ENCODE data around the gene TBCCD1. TPM values are rescaled to one million over a fixed set of nuclear protein-coding genes. Genes with fewer than 3 reads are reported as not detected.

TBCCD1 gene
- total and polyA plus RNA-seq, 2 experiments from 2014 or later: 13.1 to 14.9 TPM

DNA sequence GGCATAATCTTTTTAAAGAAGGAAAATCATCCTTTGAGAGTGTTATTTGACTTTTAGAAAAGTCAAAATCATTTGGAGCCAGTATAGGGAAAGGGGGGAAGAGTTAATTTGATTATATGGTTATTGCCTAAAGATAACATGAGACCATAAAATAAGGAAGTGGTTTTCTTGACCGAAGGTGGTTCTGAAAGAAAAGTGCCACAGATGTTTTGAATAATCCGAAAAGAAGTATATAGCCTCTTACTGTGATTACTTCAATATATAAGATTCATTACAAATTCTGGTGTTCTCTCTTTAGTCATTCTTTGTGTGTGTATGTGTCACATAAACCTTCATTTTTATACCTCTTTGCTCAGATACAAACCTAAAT, 4.5 kb upstream of the TBCCD1 start:
- peak overlapping the region; percentile 50 for H3K4me3 ChIP-seq
- no peak overlapping the region for H3K27ac ChIP-seq

DNA sequence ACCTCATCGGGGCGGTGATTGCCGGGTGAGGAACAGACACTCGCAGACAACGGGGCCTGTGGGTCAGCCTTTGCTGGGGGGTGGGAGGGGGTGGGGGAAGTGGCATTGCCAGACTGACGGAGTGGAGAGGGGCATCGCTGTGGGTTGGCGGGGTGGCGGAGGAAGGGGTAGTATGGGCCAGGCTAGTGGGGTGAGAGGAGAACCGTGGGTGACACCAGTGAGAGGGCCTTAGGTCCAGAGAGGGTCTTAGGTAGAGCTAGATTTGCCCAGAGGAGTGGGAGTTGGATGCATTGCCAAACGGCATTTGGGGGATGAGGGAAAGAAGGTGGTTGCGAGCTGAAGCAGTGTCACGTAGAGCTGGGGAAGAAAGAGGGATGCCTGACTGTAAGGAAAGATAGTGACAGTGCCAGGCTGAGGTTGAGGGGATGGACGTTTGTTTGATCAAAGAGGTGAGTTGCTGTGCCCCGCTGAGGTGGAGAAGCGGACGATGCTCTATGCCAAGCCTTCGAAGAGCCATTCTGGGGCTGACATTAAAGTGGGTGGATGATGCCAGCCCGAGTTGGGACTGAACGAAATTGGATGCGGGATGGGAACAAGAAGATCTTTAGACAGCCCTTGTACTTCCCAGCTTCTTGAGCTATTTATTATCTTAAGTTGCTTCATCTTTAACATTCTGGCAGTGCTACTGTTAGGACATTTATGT, 4.0 kb upstream of the TBCCD1 start:
- 16% methylated on average over 20 of the region's 21 CpGs for WGBS (ENCODE audit: low lambda C conversion rate, missing lambda C conversion rate)
- peak overlapping the region; percentile 27 for H2AFZ ChIP-seq
- peak overlapping the region; percentile 50 for H3K4me3 ChIP-seq
- peaks cover 30% of the 10 kb centered on the region for H3K79me2 ChIP-seq
- no peaks in the 10 kb centered on the region for H3K9me2 ChIP-seq (replicated peaks; ENCODE audit: insufficient read depth)
- peak overlapping the region; percentile 84 for H3K4me2 ChIP-seq
- H4K20me1 ChIP-seq (ENCODE audit: insufficient read depth, poor library complexity, severe bottlenecking): no peaks in the 10 kb centered on the region
- peaks cover 13% of the 10 kb centered on the region for H3K4me1 ChIP-seq (ENCODE audit: insufficient read depth)
- H3K27ac ChIP-seq: peak overlapping the region; percentile 79
- DNase-seq (ENCODE audit: low spot score): peak; percentile 9
- H3K9me3 ChIP-seq (ENCODE audit: low read depth): no peaks in the 10 kb centered on the region
- H3K36me3 ChIP-seq (replicated peaks; ENCODE audit: insufficient read depth, low read depth): no peaks in the 10 kb centered on the region
- TF ChIP-seq EZH2 (IDR thresholded peaks at IDR 0.05; ENCODE audit: borderline replicate concordance) (no peak), EZH2phosphoT487 (IDR thresholded peaks at IDR 0.05; ENCODE audit: low read depth, severe bottlenecking, unreplicated experiment) (no peak)
- TF ChIP-seq, protein P1, sequence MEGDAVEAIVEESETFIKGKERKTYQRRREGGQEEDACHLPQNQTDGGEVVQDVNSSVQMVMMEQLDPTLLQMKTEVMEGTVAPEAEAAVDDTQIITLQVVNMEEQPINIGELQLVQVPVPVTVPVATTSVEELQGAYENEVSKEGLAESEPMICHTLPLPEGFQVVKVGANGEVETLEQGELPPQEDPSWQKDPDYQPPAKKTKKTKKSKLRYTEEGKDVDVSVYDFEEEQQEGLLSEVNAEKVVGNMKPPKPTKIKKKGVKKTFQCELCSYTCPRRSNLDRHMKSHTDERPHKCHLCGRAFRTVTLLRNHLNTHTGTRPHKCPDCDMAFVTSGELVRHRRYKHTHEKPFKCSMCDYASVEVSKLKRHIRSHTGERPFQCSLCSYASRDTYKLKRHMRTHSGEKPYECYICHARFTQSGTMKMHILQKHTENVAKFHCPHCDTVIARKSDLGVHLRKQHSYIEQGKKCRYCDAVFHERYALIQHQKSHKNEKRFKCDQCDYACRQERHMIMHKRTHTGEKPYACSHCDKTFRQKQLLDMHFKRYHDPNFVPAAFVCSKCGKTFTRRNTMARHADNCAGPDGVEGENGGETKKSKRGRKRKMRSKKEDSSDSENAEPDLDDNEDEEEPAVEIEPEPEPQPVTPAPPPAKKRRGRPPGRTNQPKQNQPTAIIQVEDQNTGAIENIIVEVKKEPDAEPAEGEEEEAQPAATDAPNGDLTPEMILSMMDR (IDR thresholded peaks at IDR 0.05; ENCODE audit: poor library complexity): no peak
- H3K27me3 ChIP-seq: no peaks in the 10 kb centered on the region

More for the DNA sequence above, 4.5 kb upstream of the TBCCD1 start:
- Histone ChIP-seq H4K20me1 (ENCODE audit: insufficient read depth, poor library complexity, severe bottlenecking) (no peaks in the 10 kb centered on the region), H3K9me2 (replicated peaks; ENCODE audit: insufficient read depth) (no peaks in the 10 kb centered on the region), H2AFZ (no peak overlapping the region), H3K27me3 (no peaks in the 10 kb centered on the region), H3K9me3 (ENCODE audit: low read depth) (no peaks in the 10 kb centered on the region), H3K4me1 (ENCODE audit: insufficient read depth) (peaks cover 13% of the 10 kb centered on the region), H3K4me2 (peak overlapping the region; percentile 84), H3K36me3 (replicated peaks; ENCODE audit: insufficient read depth, low read depth) (no peaks in the 10 kb centered on the region), H3K79me2 (peaks cover 28% of the 10 kb centered on the region)
- no peak for TF ChIP-seq EZH2phosphoT487 (IDR thresholded peaks at IDR 0.05; ENCODE audit: low read depth, severe bottlenecking, unreplicated experiment)
- TF ChIP-seq EZH2 (IDR thresholded peaks at IDR 0.05; ENCODE audit: borderline replicate concordance): no peak
- TF ChIP-seq, protein P1 (IDR thresholded peaks at IDR 0.05; ENCODE audit: poor library complexity): no peak
- no peak for DNase-seq (ENCODE audit: low spot score)
- 78% methylated on average over 2 of the region's 2 CpGs for WGBS (ENCODE audit: low lambda C conversion rate, missing lambda C conversion rate)

- Histone ChIP-seq H3K27me3 (no peaks in the 10 kb centered on the region), H2AFZ (peak within 1 kb of the TSS; percentile 27), H4K20me1 (ENCODE audit: insufficient read depth, poor library complexity, severe bottlenecking) (no peaks in the 10 kb centered on the region), H3K9me3 (ENCODE audit: low read depth) (no peaks in the 10 kb centered on the region), H3K9me2 (replicated peaks; ENCODE audit: insufficient read depth) (no peaks in the 10 kb centered on the region), H3K4me2 (peak within 1 kb of the TSS; percentile 84), H3K36me3 (replicated peaks; ENCODE audit: insufficient read depth, low read depth) (no peaks in the 10 kb centered on the region), H3K27ac (peak within 1 kb of the TSS; percentile 79), H3K4me1 (ENCODE audit: insufficient read depth) (peaks cover 13% of the 10 kb centered on the region), H3K79me2 (peaks cover 37% of the 10 kb centered on the region), H3K4me3 (peak within 1 kb of the TSS; percentile 50)
- peak; percentile 99 for DNase-seq (ENCODE audit: low spot score)
- TF ChIP-seq EZH2phosphoT487 (IDR thresholded peaks at IDR 0.05; ENCODE audit: low read depth, severe bottlenecking, unreplicated experiment) (no peak), EZH2 (IDR thresholded peaks at IDR 0.05; ENCODE audit: borderline replicate concordance) (no peak)
- TF ChIP-seq, protein P1 (IDR thresholded peaks at IDR 0.05; ENCODE audit: poor library complexity): no peak
- under 1% methylated on average over 55 of the region's 59 CpGs for WGBS (ENCODE audit: low lambda C conversion rate, missing lambda C conversion rate)
These were observed 3.2 kb upstream of the TBCCD1 start, which contains the start of gene DNAJB11 for GRCh38 chr3:186570096-186570940. Gene DNAJB11, plus strand, starts transcription at chr3:186570720. Its CDS starts 178 bp downstream, at chr3:186570898.
